IMR-90 (cell line): ENCODE data around the gene MAP3K1. TPM values are rescaled to one million over a fixed set of nuclear protein-coding genes. Genes with fewer than 3 reads are reported as not detected.

Source experiments
- ATAC-seq: fragments of 200-7000 bp; cut with Tn5 transposase; 2 replicates; pipeline ENCODE4 v1.9.1; 2020; ENCODE audit warnings: low read depth, mild to moderate bottlenecking, moderate library complexity
- BruUV-seq: library from RNA; stranded (reverse); fragments of 400-500 nt; replicated peaks from 2 replicates; lab custom pipeline; 2021; lab: Mats Ljungman, UMichigan
- CTCF ChIA-PET: fragments of 300-600 bp; formaldehyde crosslinking; extraction: SDS; loops from one replicate; lab custom pipeline; 2021; ENCODE audit warnings: antibody characterized with exemption; lab: Yijun Ruan, JAX
- POLR2A ChIA-PET: fragments of 300-600 bp; sonication (Branson Sonifier 250); formaldehyde crosslinking; loops from one replicate; lab custom pipeline; 2022; ENCODE audit warnings: antibody characterized with exemption; ENCODE audit not compliant: unreplicated experiment; lab: Charles Lee
- DNase-seq: peaks from one replicate; pipeline ENCODE4 v3.0.0; 2013
- H2AFZ ChIP-seq: replicated peaks from 2 replicates; pipeline ENCODE3; 2013; ENCODE audit warnings: low read length, mild to moderate bottlenecking; ENCODE audit not compliant: poor library complexity
- H2AK5ac ChIP-seq: 2 replicates; pipeline ENCODE4 v1.6.1; 2013; ENCODE audit warnings: low read depth, low read length, inconsistent platforms
- H2AK9ac ChIP-seq: replicated peaks from 2 replicates; pipeline ENCODE3; 2013; ENCODE audit warnings: mild to moderate bottlenecking, low read depth, low read length, moderate library complexity; ENCODE audit not compliant: poor library complexity
- H2BK120ac ChIP-seq: 2 replicates; pipeline ENCODE4 v1.6.1; 2013; ENCODE audit warnings: low read depth, low read length, inconsistent platforms
- H2BK15ac ChIP-seq: 3 replicates; pipeline ENCODE4 v1.6.1; 2013; ENCODE audit warnings: low read depth, low read length, inconsistent platforms
- H2BK20ac ChIP-seq: 2 replicates; pipeline ENCODE4 v1.6.1; 2013; ENCODE audit warnings: low read depth, mild to moderate bottlenecking, inconsistent platforms, low read length, moderate library complexity
- H2BK5ac ChIP-seq: 2 replicates; pipeline ENCODE4 v1.6.1; 2013; ENCODE audit warnings: mild to moderate bottlenecking, low read depth, low read length, inconsistent platforms; ENCODE audit not compliant: poor library complexity, severe bottlenecking
- H3K14ac ChIP-seq: replicated peaks from 2 replicates; pipeline ENCODE4 v1.6.1; 2013; ENCODE audit warnings: low read depth, low read length, inconsistent platforms
- H3K18ac ChIP-seq: 2 replicates; pipeline ENCODE4 v1.6.1; 2013; ENCODE audit warnings: low read depth, low read length, control low read depth
- H3K23ac ChIP-seq: 2 replicates; pipeline ENCODE4 v1.6.1; 2013; ENCODE audit warnings: low read depth, low read length, inconsistent platforms
- H3K27ac ChIP-seq: 2 replicates; pipeline ENCODE4 v1.5.1; 2013; ENCODE audit warnings: mild to moderate bottlenecking, control low read depth, low read length; ENCODE audit not compliant: insufficient read depth
- H3K27me3 ChIP-seq: 2 replicates; pipeline ENCODE4 v1.6.1; 2013; ENCODE audit warnings: low read length; ENCODE audit not compliant: control insufficient read depth, insufficient read depth
- H3K36me3 ChIP-seq: 2 replicates; pipeline ENCODE4 v1.6.1; 2013; ENCODE audit warnings: low read length, mixed read lengths; ENCODE audit not compliant: control insufficient read depth, insufficient read depth
- H3K4ac ChIP-seq: 2 replicates; pipeline ENCODE4 v1.6.1; 2013; ENCODE audit warnings: low read depth, low read length, inconsistent platforms
- H3K4me1 ChIP-seq: 2 replicates; pipeline ENCODE4 v1.6.1; 2013; ENCODE audit warnings: low read length, mixed read lengths; ENCODE audit not compliant: control insufficient read depth, insufficient read depth
- H3K4me2 ChIP-seq: 2 replicates; pipeline ENCODE4 v1.6.1; 2013; ENCODE audit warnings: low read depth, mild to moderate bottlenecking, control low read depth, low read length, moderate library complexity
- H3K4me3 ChIP-seq: 2 replicates; pipeline ENCODE4 v1.5.1; 2013; ENCODE audit warnings: low read depth, mild to moderate bottlenecking, control low read depth, low read length, moderate library complexity; ENCODE audit not compliant: insufficient read depth
- H3K56ac ChIP-seq: 2 replicates; pipeline ENCODE4 v1.6.1; 2013; ENCODE audit warnings: low read length, inconsistent platforms; ENCODE audit not compliant: insufficient read depth; ENCODE audit errors: extremely low read depth
- H3K79me1 ChIP-seq, 2 experiments: 2 replicates each; pipeline ENCODE4 v1.6.1; 2013; ENCODE audit warnings: low read length in 2 of 2, inconsistent platforms in 1 of 2, low read depth in 1 of 2
- H3K9ac ChIP-seq: 2 replicates; pipeline ENCODE4 v1.6.1; 2013; ENCODE audit warnings: low read depth, low read length, control low read depth
- H3K9me1 ChIP-seq: 2 replicates; pipeline ENCODE4 v1.6.1; 2013; ENCODE audit warnings: low read length, inconsistent platforms; ENCODE audit not compliant: insufficient read depth
- H3K9me3 ChIP-seq: 2 replicates; pipeline ENCODE4 v1.6.1; 2013; ENCODE audit warnings: low read length; ENCODE audit not compliant: control insufficient read depth, insufficient read depth
- H4K20me1 ChIP-seq: 2 replicates; pipeline ENCODE4 v1.6.1; 2013; ENCODE audit warnings: low read length, inconsistent platforms; ENCODE audit not compliant: insufficient read depth
- H4K5ac ChIP-seq: 2 replicates; pipeline ENCODE4 v1.6.1; 2013; ENCODE audit warnings: mild to moderate bottlenecking, low read depth, low read length, control low read depth
- H4K8ac ChIP-seq, 2 experiments: 2 replicates each; pipeline ENCODE4 v1.6.1; 2013; ENCODE audit warnings: low read depth in 2 of 2, low read length in 2 of 2, control low read depth in 1 of 2, inconsistent platforms in 1 of 2
- H4K91ac ChIP-seq: 2 replicates; pipeline ENCODE4 v1.6.1; 2013; ENCODE audit warnings: low read depth, low read length, inconsistent platforms; ENCODE audit not compliant: insufficient read depth
- CEBPB ChIP-seq: IDR thresholded peaks from 2 replicates; pipeline ENCODE4 v1.6.1; 2012; ENCODE audit warnings: low read depth, low read length, improper control_type of control experiment
- CHD1 ChIP-seq: IDR thresholded peaks from 2 replicates; pipeline ENCODE4 v1.6.1; 2012; ENCODE audit warnings: low read depth, low read length, improper control_type of control experiment
- MAFK ChIP-seq: IDR thresholded peaks from 2 replicates; pipeline ENCODE4 v1.6.1; 2012; ENCODE audit warnings: low read depth, low read length, improper control_type of control experiment
- MAZ ChIP-seq: IDR thresholded peaks from 2 replicates; pipeline ENCODE4 v1.6.1; 2012; ENCODE audit warnings: low read depth, mild to moderate bottlenecking, low read length, improper control_type of control experiment, moderate library complexity, borderline replicate concordance
- NFE2L2 ChIP-seq: fragments of 150-350 bp; IDR thresholded peaks from 2 replicates; pipeline ENCODE4 v1.6.1; 2016; ENCODE audit warnings: low read depth, mild to moderate bottlenecking, low read length
- POLR2A ChIP-seq: IDR thresholded peaks from 2 replicates; pipeline ENCODE4 v1.6.1; 2012; ENCODE audit warnings: mild to moderate bottlenecking, low read depth, low read length
- RAD21 ChIP-seq: IDR thresholded peaks from 2 replicates; pipeline ENCODE4 v1.6.1; 2012; ENCODE audit warnings: low read length, improper control_type of control experiment
- RCOR1 ChIP-seq: IDR thresholded peaks from 2 replicates; pipeline ENCODE4 v1.6.1; 2012; ENCODE audit warnings: mild to moderate bottlenecking, low read length, improper control_type of control experiment; ENCODE audit not compliant: insufficient replicate concordance
- RFX5 ChIP-seq: IDR thresholded peaks from 2 replicates; pipeline ENCODE4 v1.8.0; 2012; ENCODE audit warnings: low read depth, mild to moderate bottlenecking, low read length, moderate library complexity
- SMC3 ChIP-seq: fragments of 150-350 bp; IDR thresholded peaks from 2 replicates; pipeline ENCODE4 v1.6.1; 2016; ENCODE audit warnings: low read depth, mild to moderate bottlenecking, antibody characterized with exemption, low read length, moderate library complexity
- WGBS, 2 experiments: methylation state at CpG; one replicate each; pipeline versions ENCODE4 v1.1.5 to v1.1.7; 2013; ENCODE audit warnings: missing lambda C conversion rate in 2 of 2; ENCODE audit not compliant: insufficient read length in 1 of 2; ENCODE audit errors: extremely low coverage in 2 of 2; 5-methylcytosine and 5-hydroxymethylcytosine counted together
- dilution Hi-C: fragments of 300-500 bp; cut with HindIII; formaldehyde crosslinking; loops from one replicate; pipeline ENCODE4 v1.14.3; 2018; ENCODE audit warnings: low sequenced_read_pairs; ENCODE audit not compliant: unreplicated experiment
- in situ Hi-C: fragments of 300-500 bp; cut with MboI; formaldehyde crosslinking; loops from 3 replicates; pipeline ENCODE4 v1.14.3; 2019; ENCODE audit warnings: low sequenced_read_pairs, inconsistent platforms, mixed read lengths
- intact Hi-C: fragments of 100-400 bp; cut with micrococcal nuclease; formaldehyde crosslinking; loops from 2 replicates; pipeline ENCODE4 v1.10.0; 2022
- polyA plus RNA-seq, 3 experiments: library from polyadenylated mRNA; depleted of rRNA; stranded (reverse); fragments of >200 nt; gene quantifications; 2 replicates each; pipeline ENCODE4 v1.2.3, GENCODE V29; 2012; ENCODE audit warnings: low replicate concordance in 1 of 3
- total RNA-seq: library from RNA; depleted of rRNA; stranded (reverse); fragments of >200 nt; gene quantifications from 2 replicates; pipeline ENCODE4 v1.2.3, GENCODE V29; 2012
- TF ChIP-seq, protein P1 (sequence below): fragments of 150-350 bp; IDR thresholded peaks from 2 replicates; pipeline ENCODE4 v1.6.1; 2016; ENCODE audit warnings: low read depth, mild to moderate bottlenecking, low read length, moderate library complexity, borderline replicate concordance
- TF ChIP-seq, protein P2 (sequence below): fragments of 150-350 bp; IDR thresholded peaks from 2 replicates; pipeline ENCODE4 v1.6.1; 2017; ENCODE audit warnings: mild to moderate bottlenecking, antibody characterized with exemption, low read length, low read depth

MAP3K1 gene
- total and polyA plus RNA-seq, 2 of the 4 experiments (the other 2 are of a cell fraction): 3.8 to 18.8 TPM

DNA sequence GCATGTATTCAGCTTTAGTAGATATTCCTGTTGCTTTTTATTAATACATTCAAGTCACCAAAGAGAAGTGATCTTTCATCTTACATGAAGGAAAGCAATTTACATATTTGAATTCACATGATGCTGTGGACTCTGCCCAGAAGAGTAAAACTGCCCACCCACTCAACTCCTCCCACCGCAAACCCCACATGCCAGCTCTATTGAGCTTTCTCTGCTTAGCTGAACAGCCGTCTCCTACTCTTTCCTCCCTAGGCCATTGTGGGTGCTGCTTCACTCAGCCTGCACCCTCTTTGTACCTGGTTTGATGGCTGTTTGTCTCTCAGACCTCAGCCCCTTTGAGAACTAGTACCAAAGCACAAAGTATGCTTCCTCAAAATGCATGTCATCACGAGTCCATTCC, 48.4 kb upstream of the MAP3K1 start:
- POLR2A ChIA-PET: no interaction called here
- intact Hi-C loops (no loop called here), dilution Hi-C loops (no loop called here), in situ Hi-C loops (no loop called here)
- BruUV-seq: no TSS peak
- Histone ChIP-seq H3K23ac (no peak overlapping the region), H3K9ac (no peak overlapping the region), H4K8ac (no peak overlapping the region), H2AK5ac (no peak overlapping the region), H3K56ac (no peak overlapping the region), H3K79me1 (no peaks in the 10 kb centered on the region), H3K27me3 (no peaks in the 10 kb centered on the region; the same call in 1 of the 2 replicates), H3K4me3 (no peak overlapping the region), H2BK5ac (no peak overlapping the region), H3K4me2 (no peak overlapping the region), H3K9me1 (0 out of 2 replicates have a peak, but pooled peaks cover 3% of the 10 kb centered on the region), H3K9me3 (no peaks in the 10 kb centered on the region), H3K4ac (no peak overlapping the region), H2AK9ac (no peak overlapping the region), H4K20me1 (no peaks in the 10 kb centered on the region), H4K91ac (no peak overlapping the region), H4K5ac (no peak overlapping the region), H2AFZ (no peak overlapping the region), H2BK120ac (no peak overlapping the region), H3K18ac (no peak overlapping the region), H3K27ac (no peak overlapping the region), H3K4me1 (peaks cover 5% of the 10 kb centered on the region), H2BK15ac (no peak overlapping the region), H2BK20ac (no peak overlapping the region), H3K36me3 (no peaks in the 10 kb centered on the region), H3K14ac (no peak overlapping the region)
- ATAC-seq (no peak), DNase-seq (no peak)
- 100% methylated on average over 1 of the region's 3 CpGs; no CpG with 5 or more reads in 1 of the 2 experiments for WGBS, 2 experiments
- no peak for TF ChIP-seq CHD1
- no peak for TF ChIP-seq RCOR1
- TF ChIP-seq MAZ: no peak
- TF ChIP-seq MAFK: no peak
- TF ChIP-seq RAD21: no peak
- no peak for TF ChIP-seq NFE2L2
- no peak for TF ChIP-seq POLR2A
- TF ChIP-seq RFX5: no peak
- TF ChIP-seq SMC3: no peak
- no peak for TF ChIP-seq CEBPB
- TF ChIP-seq, protein P1, sequence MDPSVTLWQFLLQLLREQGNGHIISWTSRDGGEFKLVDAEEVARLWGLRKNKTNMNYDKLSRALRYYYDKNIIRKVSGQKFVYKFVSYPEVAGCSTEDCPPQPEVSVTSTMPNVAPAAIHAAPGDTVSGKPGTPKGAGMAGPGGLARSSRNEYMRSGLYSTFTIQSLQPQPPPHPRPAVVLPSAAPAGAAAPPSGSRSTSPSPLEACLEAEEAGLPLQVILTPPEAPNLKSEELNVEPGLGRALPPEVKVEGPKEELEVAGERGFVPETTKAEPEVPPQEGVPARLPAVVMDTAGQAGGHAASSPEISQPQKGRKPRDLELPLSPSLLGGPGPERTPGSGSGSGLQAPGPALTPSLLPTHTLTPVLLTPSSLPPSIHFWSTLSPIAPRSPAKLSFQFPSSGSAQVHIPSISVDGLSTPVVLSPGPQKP: no peak
- TF ChIP-seq, protein P2, sequence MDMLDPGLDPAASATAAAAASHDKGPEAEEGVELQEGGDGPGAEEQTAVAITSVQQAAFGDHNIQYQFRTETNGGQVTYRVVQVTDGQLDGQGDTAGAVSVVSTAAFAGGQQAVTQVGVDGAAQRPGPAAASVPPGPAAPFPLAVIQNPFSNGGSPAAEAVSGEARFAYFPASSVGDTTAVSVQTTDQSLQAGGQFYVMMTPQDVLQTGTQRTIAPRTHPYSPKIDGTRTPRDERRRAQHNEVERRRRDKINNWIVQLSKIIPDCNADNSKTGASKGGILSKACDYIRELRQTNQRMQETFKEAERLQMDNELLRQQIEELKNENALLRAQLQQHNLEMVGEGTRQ: no peak
- CTCF ChIA-PET: interaction anchor here (0.7 kb wide), 1 partner anchor 19 kb away, joined by 3 read pairs; no protein-coding TSS in a partner anchor
